Measurements from ENCODE around the gene MORN2. TPM values are rescaled to one million over a fixed set of nuclear protein-coding genes. Genes with fewer than 3 reads are reported as not detected.

Gene MORN2
- total and polyA plus RNA-seq, 2 experiments from 2014 or later = 17.8 to 53.1 TPM

DNA sequence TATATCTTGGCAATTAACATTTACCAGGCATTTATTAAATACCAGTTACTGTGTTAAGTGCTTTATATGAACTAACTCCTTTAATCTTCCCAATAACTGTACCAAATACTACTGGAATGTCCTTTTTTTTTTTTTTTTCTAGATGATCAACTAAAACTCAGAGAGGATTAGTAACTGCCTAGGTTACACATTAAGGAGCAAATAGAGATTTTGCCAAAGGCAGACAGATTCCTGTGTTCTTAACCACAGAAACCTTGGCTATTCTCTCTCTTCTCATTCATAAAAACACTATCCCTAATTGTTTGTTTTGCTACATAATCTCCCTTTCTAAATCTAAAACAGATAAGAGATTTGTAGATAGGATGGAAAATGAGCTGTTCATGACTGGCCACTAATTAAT lies 13.3 kb upstream of the MORN2 start:
- Histone ChIP-seq H3K4me3 (no peak overlapping the region), H3K36me3 (peaks cover 41% of the 10 kb centered on the region), H3K4me1 (ENCODE audit: low read depth) (no peaks in the 10 kb centered on the region), H3K9me3 (ENCODE audit: low read depth) (no peaks in the 10 kb centered on the region), H3K27me3 (no peaks in the 10 kb centered on the region), H3K27ac (no peak overlapping the region)
- no peak for DNase-seq (ENCODE audit: low read depth in 1 of 2, low spot score in 1 of 2)
- TF ChIP-seq, protein P1, sequence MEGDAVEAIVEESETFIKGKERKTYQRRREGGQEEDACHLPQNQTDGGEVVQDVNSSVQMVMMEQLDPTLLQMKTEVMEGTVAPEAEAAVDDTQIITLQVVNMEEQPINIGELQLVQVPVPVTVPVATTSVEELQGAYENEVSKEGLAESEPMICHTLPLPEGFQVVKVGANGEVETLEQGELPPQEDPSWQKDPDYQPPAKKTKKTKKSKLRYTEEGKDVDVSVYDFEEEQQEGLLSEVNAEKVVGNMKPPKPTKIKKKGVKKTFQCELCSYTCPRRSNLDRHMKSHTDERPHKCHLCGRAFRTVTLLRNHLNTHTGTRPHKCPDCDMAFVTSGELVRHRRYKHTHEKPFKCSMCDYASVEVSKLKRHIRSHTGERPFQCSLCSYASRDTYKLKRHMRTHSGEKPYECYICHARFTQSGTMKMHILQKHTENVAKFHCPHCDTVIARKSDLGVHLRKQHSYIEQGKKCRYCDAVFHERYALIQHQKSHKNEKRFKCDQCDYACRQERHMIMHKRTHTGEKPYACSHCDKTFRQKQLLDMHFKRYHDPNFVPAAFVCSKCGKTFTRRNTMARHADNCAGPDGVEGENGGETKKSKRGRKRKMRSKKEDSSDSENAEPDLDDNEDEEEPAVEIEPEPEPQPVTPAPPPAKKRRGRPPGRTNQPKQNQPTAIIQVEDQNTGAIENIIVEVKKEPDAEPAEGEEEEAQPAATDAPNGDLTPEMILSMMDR (IDR thresholded peaks at IDR 0.05; ENCODE audit: low read depth, low read length) = no peak

GRCh38 chr2:38863061-38863695 lies 12.6 kb upstream of the MORN2 start:
- Histone ChIP-seq H3K4me1 (ENCODE audit: low read depth) (no peaks in the 10 kb centered on the region), H3K9me3 (ENCODE audit: low read depth) (no peaks in the 10 kb centered on the region), H3K27me3 (no peaks in the 10 kb centered on the region), H3K27ac (no peak overlapping the region), H3K4me3 (no peak overlapping the region), H3K36me3 (peaks cover 36% of the 10 kb centered on the region)
- DNase-seq (ENCODE audit: low read depth in 1 of 2, low spot score in 1 of 2) = no peak
- TF ChIP-seq, protein P1 (IDR thresholded peaks at IDR 0.05; ENCODE audit: low read depth, low read length) = no peak

DNA sequence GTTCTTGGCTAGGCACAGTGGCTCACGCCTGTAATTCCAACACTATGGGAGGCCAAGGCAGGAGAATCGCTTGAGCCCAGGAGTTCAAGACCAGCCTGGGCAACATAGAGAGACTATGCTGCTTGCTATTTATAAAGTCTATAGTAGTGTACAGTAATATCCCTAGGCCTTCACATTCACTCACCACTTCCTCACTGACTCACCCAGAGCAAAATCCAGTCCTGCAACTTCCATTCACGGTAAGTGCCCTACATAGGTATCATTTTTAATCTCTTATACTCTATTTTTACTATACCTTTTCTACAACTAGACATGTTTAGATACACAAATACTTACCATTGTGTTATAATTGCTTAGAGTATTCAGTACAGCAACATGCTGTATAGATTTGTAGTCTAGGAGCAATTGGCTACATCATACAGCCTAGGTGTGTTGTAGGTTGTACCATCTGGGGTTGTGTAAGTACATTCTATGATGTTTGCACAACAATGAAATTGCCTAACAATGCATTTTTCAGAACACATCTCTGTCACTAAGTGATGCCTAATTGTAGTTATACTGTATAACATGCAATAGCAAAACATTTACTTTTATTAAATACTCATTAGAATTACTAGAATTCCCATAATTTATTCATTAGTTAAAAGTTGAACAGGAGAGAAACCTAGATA lies 8.9 kb upstream of the MORN2 start:
- H3K36me3 ChIP-seq = peaks cover 12% of the 10 kb centered on the region
- H3K4me3 ChIP-seq = no peak overlapping the region
- no peaks in the 10 kb centered on the region for H3K4me1 ChIP-seq (ENCODE audit: low read depth)
- no peak overlapping the region for H3K27ac ChIP-seq
- H3K9me3 ChIP-seq (ENCODE audit: low read depth) = no peaks in the 10 kb centered on the region
- no peaks in the 10 kb centered on the region for H3K27me3 ChIP-seq
- no peak for DNase-seq (ENCODE audit: low read depth in 1 of 2, low spot score in 1 of 2)
- TF ChIP-seq, protein P1 (IDR thresholded peaks at IDR 0.05; ENCODE audit: low read depth, low read length) = no peak

DNA sequence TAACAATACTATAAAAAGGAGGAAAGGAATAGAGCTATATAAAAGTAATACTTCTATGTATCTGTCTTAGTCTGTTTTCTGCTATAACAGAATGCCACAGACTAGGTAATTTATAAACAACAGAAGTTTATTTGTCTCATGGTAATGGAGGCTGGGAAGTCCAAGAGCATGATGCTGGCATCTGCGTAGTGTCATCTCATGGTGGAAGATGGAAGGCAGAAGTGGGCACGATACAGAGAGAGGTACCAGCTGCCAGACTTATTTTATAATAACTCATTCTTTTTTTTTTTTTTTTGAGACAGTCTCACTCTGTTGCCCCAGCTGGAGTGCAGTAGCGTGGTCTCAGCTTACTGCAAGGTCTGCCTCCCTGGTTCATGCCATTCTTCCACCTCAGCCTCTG lies 4.3 kb upstream of the MORN2 start:
- TF ChIP-seq, protein P1 (IDR thresholded peaks at IDR 0.05; ENCODE audit: low read depth, low read length) = no peak
- no peak overlapping the region for H3K27ac ChIP-seq
- H3K4me3 ChIP-seq = no peak overlapping the region
- H3K4me1 ChIP-seq (ENCODE audit: low read depth) = peaks cover 3% of the 10 kb centered on the region
- no peaks in the 10 kb centered on the region for H3K9me3 ChIP-seq (ENCODE audit: low read depth)
- H3K27me3 ChIP-seq = no peaks in the 10 kb centered on the region
- DNase-seq (ENCODE audit: low read depth in 1 of 2, low spot score in 1 of 2) = no peak
- no peaks in the 10 kb centered on the region for H3K36me3 ChIP-seq

DNA sequence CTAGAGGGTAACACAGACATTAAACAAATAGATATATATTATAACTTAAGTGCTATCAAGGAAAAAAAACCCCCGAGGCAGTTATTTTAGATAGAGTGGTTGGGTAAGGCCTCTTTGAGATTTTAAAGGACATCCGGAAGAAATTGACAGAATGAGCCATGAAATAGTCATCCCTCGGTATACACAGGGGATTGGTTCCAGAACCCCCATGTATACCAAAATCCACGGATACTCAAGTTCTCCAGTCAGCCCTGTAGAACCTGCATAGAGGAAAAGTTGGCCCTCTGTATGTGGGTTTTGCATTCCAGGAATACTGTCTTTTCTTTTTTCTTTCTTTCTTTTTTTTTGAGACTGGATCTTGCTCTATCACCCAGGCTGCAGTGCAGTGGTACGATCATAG lies 2.0 kb upstream of the MORN2 start:
- no peaks in the 10 kb centered on the region for H3K36me3 ChIP-seq

More for the DNA sequence above, 2.0 kb upstream of the MORN2 start:
- no peak for DNase-seq (ENCODE audit: low read depth in 1 of 2, low spot score in 1 of 2)
- H3K27me3 ChIP-seq = no peaks in the 10 kb centered on the region
- H3K27ac ChIP-seq = no peak overlapping the region
- H3K4me1 ChIP-seq (ENCODE audit: low read depth) = peaks cover 6% of the 10 kb centered on the region
- H3K9me3 ChIP-seq (ENCODE audit: low read depth) = no peaks in the 10 kb centered on the region
- TF ChIP-seq, protein P1 (IDR thresholded peaks at IDR 0.05; ENCODE audit: low read depth, low read length) = no peak
- no peak overlapping the region for H3K4me3 ChIP-seq

Measured in cardiac muscle cell (in vitro differentiated cells and primary cell).